ENCODE results near the gene DAAM1.

DAAM1 gene

DNA sequence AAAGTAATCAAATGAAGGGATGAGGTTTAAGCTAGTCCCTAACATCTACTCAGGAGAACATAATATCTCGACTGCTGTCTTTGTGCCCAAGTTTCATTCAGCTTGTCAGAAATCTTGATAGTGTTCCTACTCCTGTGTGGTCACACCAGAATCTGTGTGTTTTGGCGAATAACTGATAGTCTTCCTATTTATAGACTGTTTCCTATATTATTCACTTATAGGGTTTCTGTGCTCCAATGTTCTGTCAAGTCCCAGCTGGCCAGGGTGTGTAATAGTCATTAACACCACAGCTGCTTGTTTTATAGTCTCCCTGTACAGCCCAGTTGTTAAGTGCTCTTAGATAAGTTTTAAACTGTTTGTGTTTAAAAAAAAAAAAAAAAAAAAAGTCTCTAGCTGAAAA lies 230.8 kb downstream of the DAAM1 start:
- Histone ChIP-seq H3K4ac (ENCODE audit: low read length) (no peak overlapping the region), H3K4me3 (ENCODE audit: low read length in 2 of 2) (no peak overlapping the region), H3K27me3 (ENCODE audit: control insufficient read depth in 3 of 3, insufficient read depth in 3 of 3, low read depth in 1 of 3, low read length in 3 of 3) (no peaks in the 10 kb centered on the region), H4K8ac (ENCODE audit: low read depth, low read length) (no peak overlapping the region), H2BK5ac (ENCODE audit: low read length) (no peak overlapping the region), H3K23ac (ENCODE audit: low read depth, low read length, poor library complexity) (no peak overlapping the region), H3K36me3 (replicated peaks in 1 of 2; ENCODE audit: control insufficient read depth in 2 of 2, insufficient read depth in 2 of 2, low read length in 2 of 2) (no peaks in the 10 kb centered on the region), H3K9me3 (replicated peaks in 1 of 2; ENCODE audit: control insufficient read depth in 2 of 2, insufficient read depth in 1 of 2, low read depth in 1 of 2, low read length in 2 of 2) (no peaks in the 10 kb centered on the region), H4K91ac (ENCODE audit: low read depth, low read length, poor library complexity) (no peak overlapping the region), H3K9ac (ENCODE audit: low read depth, low read length, poor library complexity) (no peak overlapping the region), H2BK15ac (ENCODE audit: low read length) (no peak overlapping the region), H2BK12ac (ENCODE audit: low read length) (no peak overlapping the region), H3K79me1 (ENCODE audit: low read depth, low read length) (no peaks in the 10 kb centered on the region), H3K18ac (ENCODE audit: low read length) (no peak overlapping the region), H3K27ac (replicated peaks; ENCODE audit: low read length) (no peak overlapping the region), H2BK120ac (ENCODE audit: low read depth, low read length) (no peak overlapping the region), H3K4me1 (ENCODE audit: control insufficient read depth in 2 of 2, insufficient read depth in 1 of 2, low read depth in 1 of 2, low read length in 2 of 2) (no peaks in the 10 kb centered on the region), H3K14ac (ENCODE audit: low read length) (no peak overlapping the region), H2AK5ac (ENCODE audit: low read depth, low read length) (no peak overlapping the region), H3K4me2 (ENCODE audit: insufficient read depth, low read length, poor library complexity, severe bottlenecking) (no peak overlapping the region), H2AFZ (ENCODE audit: low read length) (no peak overlapping the region)
- DNase-seq (ENCODE audit: low spot score) = no peak
- WGBS, 2 donors (ENCODE audit: extremely low coverage in 2 of 2, insufficient read length in 2 of 2, insufficient replicate concordance in 1 of 2) = no CpG with 5 or more reads among the region's 2 CpGs
